ENCODE measurements around the gene SLC44A4. TPM values are rescaled to one million over a fixed set of nuclear protein-coding genes. Genes with fewer than 3 reads are reported as not detected.

Gene SLC44A4
- total and polyA plus RNA-seq, 3 donors from 2014 or later = 0.87 to 6.3 (median 1.2) TPM

DNA sequence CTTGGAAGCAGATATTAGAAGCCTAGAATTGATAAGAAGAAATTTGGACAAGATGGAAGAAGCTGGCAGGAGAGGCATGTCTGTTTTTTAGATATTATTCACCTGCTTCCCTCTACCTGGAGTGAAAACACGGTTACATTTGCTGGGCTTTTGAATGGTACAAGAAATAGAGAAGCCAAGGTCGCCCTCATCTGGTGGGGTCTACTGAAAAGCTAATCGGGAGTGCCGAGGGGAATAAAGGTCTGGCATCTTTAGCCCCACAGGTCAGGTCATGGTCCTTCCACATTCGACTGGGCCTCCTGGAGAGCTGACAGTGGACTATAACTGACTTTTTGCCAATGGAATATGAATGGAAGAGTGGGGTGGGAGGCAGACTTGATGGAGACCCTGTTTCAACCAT lies 44.1 kb upstream of the SLC44A4 start:
- Histone ChIP-seq H3K27me3 (no peaks in the 10 kb centered on the region), H3K4me3 (no peak overlapping the region), H3K4me1 (no peaks in the 10 kb centered on the region), H3K27ac (no peak overlapping the region), H3K9me3 (no peaks in the 10 kb centered on the region), H3K36me3 (ENCODE audit: low read depth, missing control alignments) (no peaks in the 10 kb centered on the region)
- intact Hi-C loops (cut with DNase I; ENCODE audit: low total_unique reads) = no loop called here
- 31 to 40% methylated on average over 5 of the region's 5 CpGs for WGBS, 2 donors
- DNase-seq = peak; percentile 43
- no peak for TF ChIP-seq POLR2A (IDR thresholded peaks at IDR 0.05)
- TF ChIP-seq, protein P1, sequence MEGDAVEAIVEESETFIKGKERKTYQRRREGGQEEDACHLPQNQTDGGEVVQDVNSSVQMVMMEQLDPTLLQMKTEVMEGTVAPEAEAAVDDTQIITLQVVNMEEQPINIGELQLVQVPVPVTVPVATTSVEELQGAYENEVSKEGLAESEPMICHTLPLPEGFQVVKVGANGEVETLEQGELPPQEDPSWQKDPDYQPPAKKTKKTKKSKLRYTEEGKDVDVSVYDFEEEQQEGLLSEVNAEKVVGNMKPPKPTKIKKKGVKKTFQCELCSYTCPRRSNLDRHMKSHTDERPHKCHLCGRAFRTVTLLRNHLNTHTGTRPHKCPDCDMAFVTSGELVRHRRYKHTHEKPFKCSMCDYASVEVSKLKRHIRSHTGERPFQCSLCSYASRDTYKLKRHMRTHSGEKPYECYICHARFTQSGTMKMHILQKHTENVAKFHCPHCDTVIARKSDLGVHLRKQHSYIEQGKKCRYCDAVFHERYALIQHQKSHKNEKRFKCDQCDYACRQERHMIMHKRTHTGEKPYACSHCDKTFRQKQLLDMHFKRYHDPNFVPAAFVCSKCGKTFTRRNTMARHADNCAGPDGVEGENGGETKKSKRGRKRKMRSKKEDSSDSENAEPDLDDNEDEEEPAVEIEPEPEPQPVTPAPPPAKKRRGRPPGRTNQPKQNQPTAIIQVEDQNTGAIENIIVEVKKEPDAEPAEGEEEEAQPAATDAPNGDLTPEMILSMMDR (IDR thresholded peaks at IDR 0.05) = no peak

DNA sequence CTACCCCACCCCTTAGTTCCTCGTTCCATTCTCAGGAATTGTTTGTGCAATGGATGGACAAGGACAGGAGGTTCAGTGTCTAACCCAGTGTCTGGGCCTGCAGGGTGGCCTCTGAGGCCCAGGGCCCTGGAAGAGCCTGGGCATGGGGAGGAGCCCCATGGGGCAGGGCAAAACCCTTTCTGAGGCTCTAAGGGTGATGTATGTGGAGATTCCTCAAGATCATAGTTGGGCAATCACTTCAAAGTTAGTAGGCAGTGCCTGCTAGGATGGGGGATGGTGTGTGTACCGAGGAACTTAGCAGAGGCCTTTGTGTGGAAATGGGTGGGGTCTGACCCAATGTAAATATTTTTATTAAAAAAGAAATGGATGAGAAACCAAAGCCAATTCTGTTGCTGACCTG lies 42.0 kb upstream of the SLC44A4 start:
- Histone ChIP-seq H3K27ac (no peak overlapping the region), H3K4me1 (peaks cover 2% of the 10 kb centered on the region), H3K9me3 (no peaks in the 10 kb centered on the region), H3K27me3 (no peaks in the 10 kb centered on the region), H3K36me3 (ENCODE audit: low read depth, missing control alignments) (no peaks in the 10 kb centered on the region), H3K4me3 (no peak overlapping the region)
- no peak for DNase-seq
- TF ChIP-seq POLR2A (IDR thresholded peaks at IDR 0.05) = no peak
- TF ChIP-seq, protein P1 (IDR thresholded peaks at IDR 0.05) = no peak
- intact Hi-C loops (cut with DNase I; ENCODE audit: low total_unique reads) = no loop called here
- 73 to 87% methylated on average over 2 of the region's 2 CpGs for WGBS, 2 donors

DNA sequence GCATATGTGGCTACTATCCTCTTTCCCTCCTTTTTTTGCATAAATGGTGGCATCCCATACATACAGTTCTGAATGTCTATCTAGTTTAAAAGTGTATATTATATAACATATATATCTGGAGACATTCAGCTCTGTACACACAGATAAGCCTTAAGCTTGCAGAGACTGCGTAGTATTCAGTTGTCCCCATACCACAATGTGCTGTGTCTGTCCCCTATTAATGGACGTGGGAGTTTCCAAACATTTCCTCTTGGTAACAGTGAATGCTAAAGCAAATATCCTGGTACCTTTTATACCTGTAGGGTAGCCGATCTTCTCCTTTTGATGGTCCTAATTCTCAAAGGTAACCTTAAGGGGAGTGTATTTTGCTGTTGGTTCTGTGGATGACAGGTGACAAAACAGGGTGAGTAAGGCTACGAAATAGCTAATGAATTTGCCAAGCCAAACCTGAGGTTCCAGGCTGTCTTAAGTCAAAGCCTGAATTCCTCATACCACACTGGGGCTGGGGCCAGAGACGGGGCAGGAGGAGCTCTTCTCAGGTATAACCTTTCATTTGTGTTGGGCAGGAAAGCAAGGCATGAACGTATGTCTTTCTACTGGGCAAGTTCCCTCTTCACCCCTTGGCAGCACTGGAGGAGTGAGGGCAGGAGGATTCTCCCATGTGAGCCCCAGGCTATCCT lies 41.0 kb upstream of the SLC44A4 start:
- Histone ChIP-seq H3K4me1 (peaks cover 2% of the 10 kb centered on the region), H3K36me3 (ENCODE audit: low read depth, missing control alignments) (no peaks in the 10 kb centered on the region), H3K4me3 (no peak overlapping the region), H3K27me3 (no peaks in the 10 kb centered on the region), H3K27ac (no peak overlapping the region), H3K9me3 (no peaks in the 10 kb centered on the region)
- intact Hi-C loops (cut with DNase I; ENCODE audit: low total_unique reads) = no loop called here
- WGBS, 2 donors = 82 to 86% methylated on average over 6 of the region's 6 CpGs
- no peak for TF ChIP-seq POLR2A (IDR thresholded peaks at IDR 0.05)
- TF ChIP-seq, protein P1 (IDR thresholded peaks at IDR 0.05) = no peak
- no peak for DNase-seq

DNA sequence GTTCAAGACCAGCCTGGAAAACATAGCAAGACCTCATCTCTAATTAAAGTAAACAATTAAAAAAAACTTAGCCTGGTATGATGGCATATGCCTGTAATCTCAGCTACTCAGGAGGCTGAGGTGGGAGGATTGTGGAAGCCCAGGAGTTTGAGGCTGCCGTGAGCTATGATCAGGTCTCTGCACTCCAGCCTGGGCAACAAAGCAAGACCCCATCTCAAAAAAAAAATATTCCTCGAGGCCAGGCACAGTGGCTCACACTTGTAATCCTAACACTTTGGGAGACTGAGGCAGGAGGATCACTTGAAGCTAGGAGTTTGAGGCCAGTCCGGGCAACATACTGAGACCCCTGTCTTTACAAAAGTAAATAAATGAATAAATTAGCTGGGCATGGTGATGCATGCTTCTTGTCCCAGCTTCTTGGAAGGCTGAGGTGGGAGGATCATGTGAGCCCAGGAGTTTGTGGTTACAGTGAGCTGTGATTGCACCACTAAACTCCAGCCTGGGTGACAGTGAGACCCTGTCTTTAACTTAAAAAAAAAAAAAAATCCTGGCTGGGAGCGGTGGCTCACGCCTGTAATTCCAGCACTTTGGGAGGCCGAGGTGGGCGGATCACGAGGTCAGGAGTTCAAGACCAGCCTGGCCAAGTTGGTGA lies 39.4 kb upstream of the SLC44A4 start:
- TF ChIP-seq, protein P1 (IDR thresholded peaks at IDR 0.05) = no peak
- no peak for TF ChIP-seq POLR2A (IDR thresholded peaks at IDR 0.05)
- intact Hi-C loops (cut with DNase I; ENCODE audit: low total_unique reads) = no loop called here
- H3K4me1 ChIP-seq = peaks cover 2% of the 10 kb centered on the region
- WGBS, 2 donors = 81 to 87% methylated on average over 8 of the region's 8 CpGs
- H3K36me3 ChIP-seq (ENCODE audit: low read depth, missing control alignments) = no peaks in the 10 kb centered on the region
- no peak overlapping the region for H3K4me3 ChIP-seq
- H3K27me3 ChIP-seq = no peaks in the 10 kb centered on the region
- H3K9me3 ChIP-seq = no peaks in the 10 kb centered on the region
- no peak for DNase-seq
- no peak overlapping the region for H3K27ac ChIP-seq
